ENCODE data around the gene GGT6.

GGT6 gene

GRCh38 chr17:4550534-4551039, 9.8 kb downstream of the GGT6 start:
- no peak overlapping the region for H2AFZ ChIP-seq (ENCODE audit: low read depth, low read length)
- peaks cover 15% of the 10 kb centered on the region for H3K4me1 ChIP-seq (ENCODE audit: insufficient read depth, low read length)

GRCh38 chr17:4549781-4550533, 10.4 kb downstream of the GGT6 start:
- Histone ChIP-seq H3K4me1 (ENCODE audit: insufficient read depth, low read length) (peaks cover 13% of the 10 kb centered on the region), H3K27me3 (ENCODE audit: insufficient read depth, low read length) (no peaks in the 10 kb centered on the region), H3K9me3 (ENCODE audit: low read length) (no peaks in the 10 kb centered on the region), H3K36me3 (ENCODE audit: insufficient read depth, low read length) (peaks cover 52% of the 10 kb centered on the region), H2AFZ (ENCODE audit: low read depth, low read length) (no peak overlapping the region), H3K4me3 (ENCODE audit: low read length) (no peak overlapping the region)

More at GRCh38 chr17:4550534-4551039, 9.8 kb downstream of the GGT6 start:
- Histone ChIP-seq H3K27me3 (ENCODE audit: insufficient read depth, low read length) (no peaks in the 10 kb centered on the region), H3K36me3 (ENCODE audit: insufficient read depth, low read length) (peaks cover 52% of the 10 kb centered on the region), H3K4me3 (ENCODE audit: low read length) (no peak overlapping the region), H3K9me3 (ENCODE audit: low read length) (no peaks in the 10 kb centered on the region)

GRCh38 chr17:4548721-4549531, 11.5 kb downstream of the GGT6 start:
- Histone ChIP-seq H3K4me1 (ENCODE audit: insufficient read depth, low read length) (peaks cover 3% of the 10 kb centered on the region), H3K9me3 (ENCODE audit: low read length) (no peaks in the 10 kb centered on the region), H2AFZ (ENCODE audit: low read depth, low read length) (no peak overlapping the region), H3K4me3 (ENCODE audit: low read length) (no peak overlapping the region), H3K36me3 (ENCODE audit: insufficient read depth, low read length) (peaks cover 52% of the 10 kb centered on the region), H3K27me3 (ENCODE audit: insufficient read depth, low read length) (no peaks in the 10 kb centered on the region)

- peaks cover 55% of the 10 kb centered on the region for H3K36me3 ChIP-seq (ENCODE audit: insufficient read depth, low read length)
- H3K4me3 ChIP-seq (ENCODE audit: low read length) = no peak overlapping the region
- no peaks in the 10 kb centered on the region for H3K27me3 ChIP-seq (ENCODE audit: insufficient read depth, low read length)
- no peaks in the 10 kb centered on the region for H3K9me3 ChIP-seq (ENCODE audit: low read length)
- H2AFZ ChIP-seq (ENCODE audit: low read depth, low read length) = no peak overlapping the region
- H3K4me1 ChIP-seq (ENCODE audit: insufficient read depth, low read length) = no peaks in the 10 kb centered on the region
Observed at GRCh38 chr17:4548061-4548461, 12.3 kb downstream of the GGT6 start.

- peaks cover 61% of the 10 kb centered on the region for H3K36me3 ChIP-seq (ENCODE audit: insufficient read depth, low read length)
Observed at GRCh38 chr17:4547118-4547906, 13.1 kb downstream of the GGT6 start.

GRCh38 chr17:4545217-4545951, 15.0 kb downstream of the GGT6 start:
- Histone ChIP-seq H3K4me3 (ENCODE audit: low read length) (no peak overlapping the region), H3K36me3 (ENCODE audit: insufficient read depth, low read length) (peaks cover 59% of the 10 kb centered on the region), H3K27me3 (ENCODE audit: insufficient read depth, low read length) (no peaks in the 10 kb centered on the region), H3K9me3 (ENCODE audit: low read length) (no peaks in the 10 kb centered on the region), H3K4me1 (ENCODE audit: insufficient read depth, low read length) (no peaks in the 10 kb centered on the region), H2AFZ (ENCODE audit: low read depth, low read length) (no peak overlapping the region)

More at GRCh38 chr17:4547118-4547906, 13.1 kb downstream of the GGT6 start:
- Histone ChIP-seq H3K27me3 (ENCODE audit: insufficient read depth, low read length) (no peaks in the 10 kb centered on the region), H2AFZ (ENCODE audit: low read depth, low read length) (no peak overlapping the region), H3K4me3 (ENCODE audit: low read length) (no peak overlapping the region), H3K4me1 (ENCODE audit: insufficient read depth, low read length) (no peaks in the 10 kb centered on the region), H3K9me3 (ENCODE audit: low read length) (no peaks in the 10 kb centered on the region)

GRCh38 chr17:4544951-4545216, 15.5 kb downstream of the GGT6 start:
- peaks cover 55% of the 10 kb centered on the region for H3K36me3 ChIP-seq (ENCODE audit: insufficient read depth, low read length)
- no peaks in the 10 kb centered on the region for H3K4me1 ChIP-seq (ENCODE audit: insufficient read depth, low read length)
- H3K27me3 ChIP-seq (ENCODE audit: insufficient read depth, low read length) = no peaks in the 10 kb centered on the region
- no peak overlapping the region for H2AFZ ChIP-seq (ENCODE audit: low read depth, low read length)
- no peaks in the 10 kb centered on the region for H3K9me3 ChIP-seq (ENCODE audit: low read length)
- H3K4me3 ChIP-seq (ENCODE audit: low read length) = no peak overlapping the region

GRCh38 chr17:4544135-4544950, 16.0 kb downstream of the GGT6 start:
- Histone ChIP-seq H3K4me1 (ENCODE audit: insufficient read depth, low read length) (no peaks in the 10 kb centered on the region), H3K4me3 (ENCODE audit: low read length) (no peak overlapping the region), H3K36me3 (ENCODE audit: insufficient read depth, low read length) (peaks cover 54% of the 10 kb centered on the region)

GRCh38 chr17:4543557-4544026, 16.8 kb downstream of the GGT6 start:
- H3K9me3 ChIP-seq (ENCODE audit: low read length) = no peaks in the 10 kb centered on the region
- peaks cover 54% of the 10 kb centered on the region for H3K36me3 ChIP-seq (ENCODE audit: insufficient read depth, low read length)
- no peak overlapping the region for H3K4me3 ChIP-seq (ENCODE audit: low read length)
- H2AFZ ChIP-seq (ENCODE audit: low read depth, low read length) = no peak overlapping the region
- H3K27me3 ChIP-seq (ENCODE audit: insufficient read depth, low read length) = no peaks in the 10 kb centered on the region
- no peaks in the 10 kb centered on the region for H3K4me1 ChIP-seq (ENCODE audit: insufficient read depth, low read length)

More at GRCh38 chr17:4544135-4544950, 16.0 kb downstream of the GGT6 start:
- Histone ChIP-seq H3K27me3 (ENCODE audit: insufficient read depth, low read length) (no peaks in the 10 kb centered on the region), H2AFZ (ENCODE audit: low read depth, low read length) (no peak overlapping the region), H3K9me3 (ENCODE audit: low read length) (no peaks in the 10 kb centered on the region)

GRCh38 chr17:4542726-4543191, 17.6 kb downstream of the GGT6 start:
- Histone ChIP-seq H3K27me3 (ENCODE audit: insufficient read depth, low read length) (no peaks in the 10 kb centered on the region), H3K4me1 (ENCODE audit: insufficient read depth, low read length) (no peaks in the 10 kb centered on the region), H2AFZ (ENCODE audit: low read depth, low read length) (no peak overlapping the region), H3K36me3 (ENCODE audit: insufficient read depth, low read length) (peaks cover 52% of the 10 kb centered on the region), H3K9me3 (ENCODE audit: low read length) (no peaks in the 10 kb centered on the region), H3K4me3 (ENCODE audit: low read length) (no peak overlapping the region)

GRCh38 chr17:4542003-4542725, 18.2 kb downstream of the GGT6 start:
- Histone ChIP-seq H3K27me3 (ENCODE audit: insufficient read depth, low read length) (no peaks in the 10 kb centered on the region), H2AFZ (ENCODE audit: low read depth, low read length) (no peak overlapping the region), H3K36me3 (ENCODE audit: insufficient read depth, low read length) (peaks cover 53% of the 10 kb centered on the region), H3K4me1 (ENCODE audit: insufficient read depth, low read length) (no peaks in the 10 kb centered on the region), H3K4me3 (ENCODE audit: low read length) (no peak overlapping the region), H3K9me3 (ENCODE audit: low read length) (no peaks in the 10 kb centered on the region)

Data from neuron (in vitro differentiated cells).